Endodermal cell (in vitro differentiated cells): Measurements from ENCODE around the gene ZNF614. TPM values are rescaled to one million over a fixed set of nuclear protein-coding genes. Genes with fewer than 3 reads are reported as not detected.

ENCODE experiments used
- DNase-seq: peaks from one replicate; pipeline ENCODE4 v3.0.0-alpha.2; 2017
- H3K27ac ChIP-seq: 2 replicates; pipeline ENCODE4 v1.5.1; 2013; ENCODE audit warnings: mild to moderate bottlenecking, low read depth, low read length, moderate library complexity
- H3K27me3 ChIP-seq: 2 replicates; pipeline ENCODE4 v1.6.1; 2013; ENCODE audit warnings: mild to moderate bottlenecking, low read length, moderate library complexity; ENCODE audit not compliant: insufficient read depth, control insufficient read depth, poor library complexity, severe bottlenecking
- H3K36me3 ChIP-seq: 2 replicates; pipeline ENCODE4 v1.7.0; 2013; ENCODE audit warnings: mild to moderate bottlenecking, low read length, moderate library complexity; ENCODE audit not compliant: control insufficient read depth, insufficient read depth
- H3K4me1 ChIP-seq: one replicate; pipeline ENCODE4 v1.7.0; 2013; ENCODE audit warnings: low read length; ENCODE audit not compliant: control insufficient read depth, insufficient read depth
- H3K4me3 ChIP-seq: 2 replicates; pipeline ENCODE4 v1.5.1; 2013; ENCODE audit warnings: mild to moderate bottlenecking, low read length, moderate library complexity
- H3K9ac ChIP-seq: 2 replicates; pipeline ENCODE4 v1.6.1; 2013; ENCODE audit warnings: mild to moderate bottlenecking, low read length, moderate library complexity; ENCODE audit not compliant: poor library complexity, severe bottlenecking; ENCODE audit errors: extremely low read depth
- H3K9me3 ChIP-seq: 2 replicates; pipeline ENCODE4 v1.6.1; 2013; ENCODE audit warnings: mild to moderate bottlenecking, low read length, moderate library complexity; ENCODE audit not compliant: control insufficient read depth
- H3K27ac Mint-ChIP-seq: 2 replicates; pipeline ENCODE4 v1.8.0; 2020; ENCODE audit warnings: mixed read lengths
- H3K27me3 Mint-ChIP-seq: 2 replicates; pipeline ENCODE4 v1.8.0; 2021; ENCODE audit warnings: mild to moderate bottlenecking, mixed read lengths; ENCODE audit not compliant: insufficient read depth
- H3K36me3 Mint-ChIP-seq: 2 replicates; pipeline ENCODE4 v1.8.0; 2020; ENCODE audit warnings: low read depth, mixed read lengths
- H3K4me1 Mint-ChIP-seq: 2 replicates; pipeline ENCODE4 v1.8.0; 2020; ENCODE audit warnings: mixed read lengths
- H3K4me3 Mint-ChIP-seq: 2 replicates; pipeline ENCODE4 v1.8.0; 2020; ENCODE audit warnings: mild to moderate bottlenecking, moderate library complexity, mixed read lengths
- H3K9me3 Mint-ChIP-seq: 2 replicates; pipeline ENCODE4 v1.8.0; 2020; ENCODE audit warnings: mild to moderate bottlenecking, mixed read lengths
- WGBS, 2 experiments: methylation state at CpG; one replicate each; pipeline versions ENCODE4 v1.1.5 to v1.1.7; 2013; ENCODE audit warnings: missing lambda C conversion rate in 2 of 2, mixed read lengths in 1 of 2; ENCODE audit not compliant: insufficient coverage in 1 of 2, insufficient read length in 1 of 2; 5-methylcytosine and 5-hydroxymethylcytosine counted together
- long read RNA-seq, 4 experiments: library from polyadenylated mRNA in 2 of 4; library from RNA in 1 of 4; library from capped mRNA in 1 of 4; stranded (forward) in 3 of 4; unstranded in 1 of 4; transcript quantifications; one replicate each; pipeline ENCODE4 v2.0.0, GENCODE V29; 2020 to 2021; ENCODE audit warnings: inconsistent platforms in 1 of 4
- polyA plus RNA-seq, 2 experiments: library from polyadenylated mRNA; stranded (reverse); fragments of 50-300 nt; gene quantifications; one replicate each; pipeline ENCODE4 v1.2.3, GENCODE V29; 2013
- total RNA-seq, 2 donors: library from RNA; stranded (reverse); fragmentation: NEBNext Ultra II Directional in 1 of 2; extraction: Animal tissue kit (Norgen Biotek cat#: 25700) in 1 of 2; gene quantifications; 2 replicates in 1 of 2; 3 replicates in 1 of 2; pipeline ENCODE4 v1.2.1, GENCODE V29; 2021
- TF ChIP-seq, protein P1 (sequence below): fragments of 200-600 bp; sonication (generic); conservative IDR thresholded peaks from 2 replicates; pipeline ENCODE4 v1.5.0; 2021; ENCODE audit warnings: antibody characterized with exemption, mild to moderate bottlenecking

Gene ZNF614
- 10 to 100 TPM; 46.2 to 66.7 TPM for total RNA-seq
- 18.5 TPM for polyA plus RNA-seq (2013, experiment 1 of 2)
- polyA plus RNA-seq (2013, experiment 2 of 2), result 19.8 TPM
- long read RNA-seq, experiment 1, full-length matches to known transcripts, result 9 of 30 reads
- long read RNA-seq, experiment 1, partial matches to known transcripts, result 1 of 30 reads
- long read RNA-seq, experiment 1, other reads (novel, unspliced or antisense), result 20 of 30 reads
- long read RNA-seq, experiment 2, full-length matches to known transcripts, result 109 of 139 reads
- long read RNA-seq, experiment 2, partial matches to known transcripts, result 9 of 139 reads
- long read RNA-seq, experiment 2, other reads (novel, unspliced or antisense), result 21 of 139 reads
- long read RNA-seq, experiment 3, full-length matches to known transcripts, result 179 of 198 reads
- long read RNA-seq, experiment 3, partial matches to known transcripts, result 8 of 198 reads
- long read RNA-seq, experiment 3, other reads (novel, unspliced or antisense), result 11 of 198 reads
- long read RNA-seq, experiment 4, full-length matches to known transcripts, result 12 of 25 reads
- long read RNA-seq, experiment 4, partial matches to known transcripts, result 0 of 25 reads
- long read RNA-seq, experiment 4, other reads (novel, unspliced or antisense), result 13 of 25 reads

DNA sequence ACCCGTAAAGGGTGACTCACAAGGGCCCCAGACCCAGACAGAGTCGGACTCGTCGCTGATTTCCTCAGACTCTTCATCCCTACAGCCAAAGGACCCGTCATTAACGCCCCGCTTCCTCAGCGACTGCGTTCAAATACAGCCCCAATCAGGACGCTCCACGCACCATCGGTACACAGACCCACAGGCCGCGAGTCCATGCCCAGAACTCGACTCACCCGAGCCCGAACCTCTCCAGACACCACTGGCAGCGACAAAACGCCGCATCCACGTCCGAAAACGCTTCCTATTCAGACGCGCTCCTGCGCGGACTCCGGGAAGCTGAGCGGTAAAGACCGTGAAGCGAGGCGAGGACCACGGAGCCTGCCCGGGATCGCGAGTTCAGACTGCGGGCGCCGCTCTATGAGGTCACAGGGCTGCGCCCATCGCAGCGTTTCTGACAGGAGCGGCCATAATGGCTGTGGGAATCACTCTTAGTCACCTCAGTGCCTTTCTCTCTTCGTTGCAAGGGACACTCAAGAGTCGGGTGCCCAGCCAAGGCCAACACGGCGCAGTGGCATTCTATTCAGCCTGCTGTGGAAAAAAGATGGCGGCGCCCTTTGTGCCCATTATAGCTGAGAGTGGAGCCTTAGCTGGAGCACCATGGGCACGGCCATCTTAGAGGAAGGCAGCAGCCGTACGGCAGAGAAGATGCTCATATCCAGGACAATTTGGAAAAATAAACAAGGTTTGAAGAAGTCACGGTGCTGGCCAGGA lies at the start of gene ZNF614:
Gene ZNF614 (minus strand): TSS at position 353 of the 753 bp plus-strand sequence. CDS start 2,634 bp downstream, outside the sequence.
- H3K27ac ChIP-seq, result peak within 1 kb of the TSS; percentile 97
- H3K4me3 Mint-ChIP-seq, result peak within 1 kb of the TSS; percentile 100
- H3K27ac Mint-ChIP-seq, result peak within 1 kb of the TSS; percentile 99
- peak; percentile 94 for DNase-seq
- H3K4me3 ChIP-seq, result peak within 1 kb of the TSS; percentile 94
- TF ChIP-seq, protein P1, sequence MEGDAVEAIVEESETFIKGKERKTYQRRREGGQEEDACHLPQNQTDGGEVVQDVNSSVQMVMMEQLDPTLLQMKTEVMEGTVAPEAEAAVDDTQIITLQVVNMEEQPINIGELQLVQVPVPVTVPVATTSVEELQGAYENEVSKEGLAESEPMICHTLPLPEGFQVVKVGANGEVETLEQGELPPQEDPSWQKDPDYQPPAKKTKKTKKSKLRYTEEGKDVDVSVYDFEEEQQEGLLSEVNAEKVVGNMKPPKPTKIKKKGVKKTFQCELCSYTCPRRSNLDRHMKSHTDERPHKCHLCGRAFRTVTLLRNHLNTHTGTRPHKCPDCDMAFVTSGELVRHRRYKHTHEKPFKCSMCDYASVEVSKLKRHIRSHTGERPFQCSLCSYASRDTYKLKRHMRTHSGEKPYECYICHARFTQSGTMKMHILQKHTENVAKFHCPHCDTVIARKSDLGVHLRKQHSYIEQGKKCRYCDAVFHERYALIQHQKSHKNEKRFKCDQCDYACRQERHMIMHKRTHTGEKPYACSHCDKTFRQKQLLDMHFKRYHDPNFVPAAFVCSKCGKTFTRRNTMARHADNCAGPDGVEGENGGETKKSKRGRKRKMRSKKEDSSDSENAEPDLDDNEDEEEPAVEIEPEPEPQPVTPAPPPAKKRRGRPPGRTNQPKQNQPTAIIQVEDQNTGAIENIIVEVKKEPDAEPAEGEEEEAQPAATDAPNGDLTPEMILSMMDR, result no peak
- H3K27me3 ChIP-seq, result no peaks in the 10 kb centered on the region
- peaks cover 76% of the 10 kb centered on the region for H3K9me3 Mint-ChIP-seq
- peaks cover 9% of the 10 kb centered on the region for H3K4me1 Mint-ChIP-seq
- H3K36me3 ChIP-seq, result peaks cover 58% of the 10 kb centered on the region
- no peaks in the 10 kb centered on the region for H3K4me1 ChIP-seq
- H3K9me3 ChIP-seq, result peaks cover 78% of the 10 kb centered on the region
- H3K27me3 Mint-ChIP-seq, result no peaks in the 10 kb centered on the region
- H3K36me3 Mint-ChIP-seq, result peaks cover 63% of the 10 kb centered on the region
- peak within 1 kb of the TSS; percentile 98 for H3K9ac ChIP-seq
- WGBS, 2 experiments, result 0 to 1% methylated on average over 27 to 53 of the region's 53 CpGs

DNA sequence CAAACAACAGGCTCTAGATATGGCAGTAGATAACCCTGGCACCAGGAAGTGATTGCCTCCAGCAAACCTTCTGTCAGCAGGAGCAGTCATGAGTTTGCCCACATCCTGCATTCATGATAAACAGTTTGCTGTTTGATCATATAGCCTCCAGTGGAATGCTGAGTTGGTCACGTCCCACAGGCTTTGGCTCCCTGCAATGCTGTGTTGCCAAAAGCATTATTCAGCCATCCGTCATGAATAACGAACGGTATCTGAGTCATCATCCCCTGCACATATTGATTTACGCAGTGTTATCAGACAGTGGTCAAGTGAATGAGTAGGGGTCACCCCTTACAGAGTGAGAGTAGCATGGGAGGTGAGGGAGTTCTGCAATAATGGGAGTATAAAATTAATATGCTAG lies 42.3 kb upstream of the ZNF614 start:
- H3K36me3 Mint-ChIP-seq, result peaks cover 98% of the 10 kb centered on the region
- DNase-seq, result no peak
- Histone ChIP-seq H3K36me3 (peaks cover 95% of the 10 kb centered on the region), H3K9ac (no peak overlapping the region), H3K4me3 (peak overlapping the region; percentile 44), H3K27ac (no peak overlapping the region), H3K27me3 (no peaks in the 10 kb centered on the region), H3K9me3 (peaks cover 100% of the 10 kb centered on the region), H3K4me1 (no peaks in the 10 kb centered on the region)
- H3K27me3 Mint-ChIP-seq, result no peaks in the 10 kb centered on the region
- WGBS, 2 experiments, result 97% methylated on average over 5 of the region's 5 CpGs
- TF ChIP-seq, protein P1, result no peak
- no peak overlapping the region for H3K4me3 Mint-ChIP-seq
- H3K27ac Mint-ChIP-seq, result no peak overlapping the region
- H3K4me1 Mint-ChIP-seq, result no peaks in the 10 kb centered on the region
- H3K9me3 Mint-ChIP-seq, result peaks cover 84% of the 10 kb centered on the region

DNA sequence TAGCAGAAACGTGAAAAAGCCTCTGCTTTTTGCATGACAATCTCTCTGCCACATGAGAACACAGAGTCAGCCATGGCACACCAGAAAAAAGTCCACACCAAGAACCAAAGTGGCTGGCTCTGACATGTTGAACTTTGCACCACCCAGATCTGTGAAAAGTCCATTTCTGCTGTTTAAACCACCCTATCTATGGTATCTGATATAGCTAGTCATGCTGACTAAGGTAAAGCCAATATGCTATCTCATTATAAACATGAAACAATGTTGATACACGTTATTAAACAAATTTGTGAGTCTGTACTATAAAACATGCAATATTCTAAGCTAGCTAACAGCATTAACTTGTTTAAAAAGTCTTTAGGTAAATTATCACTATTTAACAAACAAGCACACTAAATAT lies 41.5 kb upstream of the ZNF614 start:
- Mint-ChIP-seq H3K4me3 (no peak overlapping the region), H3K9me3 (peaks cover 88% of the 10 kb centered on the region), H3K4me1 (no peaks in the 10 kb centered on the region), H3K27me3 (no peaks in the 10 kb centered on the region), H3K36me3 (peaks cover 98% of the 10 kb centered on the region), H3K27ac (no peak overlapping the region)
- Histone ChIP-seq H3K9me3 (peaks cover 100% of the 10 kb centered on the region), H3K4me3 (peak overlapping the region; percentile 44), H3K27me3 (no peaks in the 10 kb centered on the region), H3K36me3 (peaks cover 95% of the 10 kb centered on the region), H3K4me1 (no peaks in the 10 kb centered on the region), H3K27ac (no peak overlapping the region), H3K9ac (no peak overlapping the region)
- DNase-seq, result no peak
- TF ChIP-seq, protein P1, result no peak
- 56 to 96% methylated on average over 1 of the region's 2 CpGs for WGBS, 2 experiments
